Stimulated activated naive CD4-positive, alpha-beta T cell (primary cell): Measurements from ENCODE around the gene ROR2.

ENCODE experiments used
- DNase-seq, 6 experiments: peaks; one replicate each; lab custom pipeline; 2025; lab: John Stamatoyannopoulos, UW

Gene ROR2

DNA sequence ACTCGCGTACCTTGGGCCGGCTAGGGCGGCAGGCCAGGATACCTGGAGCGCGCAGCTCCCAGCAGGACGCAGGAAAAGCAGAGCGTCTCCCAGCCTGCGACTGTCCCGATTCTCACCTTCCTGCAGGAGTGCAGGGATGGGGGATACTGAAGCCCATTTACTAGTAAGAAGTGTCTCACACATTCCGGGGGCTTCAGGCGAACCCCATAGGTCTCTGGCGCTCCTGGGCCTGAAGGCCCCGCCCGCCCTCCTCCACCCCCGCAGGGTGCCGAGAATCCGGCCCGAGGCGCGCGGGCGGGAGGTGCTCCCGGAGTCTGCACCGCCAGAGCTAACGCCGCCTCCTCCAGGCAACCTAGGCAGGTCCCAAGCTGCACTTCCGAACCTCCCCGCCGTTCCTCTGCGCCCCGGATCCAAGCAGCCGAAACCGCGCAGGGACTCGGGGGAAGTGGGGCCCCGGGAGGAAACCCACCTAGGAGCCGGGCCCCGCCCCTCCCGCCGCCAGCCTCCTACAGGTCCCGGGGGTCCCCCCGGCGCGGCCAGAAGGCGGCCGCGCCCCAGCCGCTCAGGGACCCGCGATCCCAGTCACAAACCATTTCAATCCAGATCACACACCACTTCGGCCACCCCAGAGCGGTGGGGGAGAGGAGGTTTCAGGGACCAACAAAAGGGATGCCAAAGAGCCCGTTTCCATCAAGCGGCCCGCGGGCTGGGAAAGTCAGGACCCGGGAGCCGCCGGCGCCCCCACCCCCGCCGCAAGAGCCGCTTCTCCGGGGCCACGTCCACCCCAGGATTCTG, 1.2 kb downstream of the ROR2 start:
- no peak for DNase-seq

DNA sequence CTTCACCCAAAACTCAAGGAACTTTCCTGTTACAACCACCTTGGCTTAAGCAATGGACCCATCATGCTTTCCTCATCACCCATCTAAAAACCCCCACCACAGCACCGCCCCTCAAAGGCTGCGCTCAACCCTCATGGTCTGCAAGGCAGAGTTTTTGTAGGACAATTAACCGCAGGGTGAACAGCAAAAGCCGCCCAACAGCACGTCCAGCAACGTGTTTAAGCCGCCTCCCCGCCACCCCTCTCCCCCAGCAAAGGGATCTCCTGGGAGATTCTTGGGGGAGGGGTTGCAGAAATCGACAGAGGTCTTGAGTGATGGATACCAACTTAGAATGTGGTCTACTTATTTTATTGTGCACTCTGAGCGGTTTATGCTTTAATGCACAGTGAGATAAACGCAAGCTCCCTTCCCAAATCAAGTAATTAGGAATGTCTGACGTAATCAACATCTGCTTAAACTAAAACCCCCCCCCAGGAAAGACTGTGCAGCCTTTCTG, 1.9 kb downstream of the ROR2 start:
- DNase-seq, result no peak

DNA sequence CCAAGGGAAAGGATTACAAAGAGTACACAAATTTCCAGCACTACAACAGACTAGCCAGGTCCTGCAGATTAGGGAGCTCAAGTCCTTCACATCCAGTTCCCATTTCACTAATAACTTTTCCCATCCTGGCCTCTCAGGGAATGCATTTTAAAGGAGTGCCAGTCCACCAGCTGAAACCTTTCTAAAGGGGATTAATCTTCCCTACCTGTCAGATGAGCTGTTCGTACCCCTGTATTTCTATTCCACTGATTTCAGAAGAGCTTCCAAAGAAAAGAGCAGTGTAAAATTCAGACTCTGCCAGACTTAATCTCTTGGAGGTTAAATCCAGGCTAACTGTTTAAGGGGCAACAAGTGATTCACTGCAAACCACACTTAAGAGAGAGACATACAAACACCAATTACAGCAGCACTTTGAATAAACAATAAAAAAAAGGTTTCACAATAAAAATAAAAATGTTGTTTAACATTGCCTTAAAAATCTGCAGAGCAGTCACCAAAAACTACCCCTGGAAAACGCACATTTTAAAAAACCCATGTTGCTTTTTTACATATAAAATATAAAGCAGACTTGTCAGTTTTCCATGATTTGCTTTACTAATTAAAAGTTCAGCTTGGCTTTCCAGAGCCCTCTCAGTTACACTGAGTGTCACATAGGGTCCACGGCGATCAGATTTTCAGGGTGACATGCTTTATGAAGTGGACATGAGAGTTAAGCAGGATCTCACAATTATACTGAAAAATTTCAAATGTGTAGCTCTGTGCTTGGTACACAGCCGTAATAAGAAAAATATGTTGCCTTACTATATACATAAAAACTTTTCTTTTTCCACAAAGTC, 3.2 kb downstream of the ROR2 start:
- no peak for DNase-seq

DNA sequence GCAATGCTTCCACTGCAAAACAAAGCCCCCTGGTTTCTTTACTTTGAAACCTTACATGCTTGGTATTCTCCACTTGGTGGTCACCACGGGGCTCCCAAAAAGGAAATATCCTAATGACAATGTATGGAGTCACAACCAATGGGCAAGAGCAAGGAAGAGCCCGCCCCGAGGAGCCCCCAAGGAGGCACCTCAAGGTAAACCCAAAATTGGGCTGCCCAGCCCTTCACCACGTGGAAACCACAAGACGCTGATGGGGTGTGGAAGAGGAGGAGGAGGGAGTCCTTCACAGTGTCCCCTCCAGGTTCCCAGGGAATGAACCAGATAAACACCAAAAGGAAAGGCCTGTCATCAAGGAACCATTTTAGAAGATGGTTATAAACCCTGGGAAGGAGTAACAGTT, 3.8 kb downstream of the ROR2 start:
- DNase-seq, result no peak

DNA sequence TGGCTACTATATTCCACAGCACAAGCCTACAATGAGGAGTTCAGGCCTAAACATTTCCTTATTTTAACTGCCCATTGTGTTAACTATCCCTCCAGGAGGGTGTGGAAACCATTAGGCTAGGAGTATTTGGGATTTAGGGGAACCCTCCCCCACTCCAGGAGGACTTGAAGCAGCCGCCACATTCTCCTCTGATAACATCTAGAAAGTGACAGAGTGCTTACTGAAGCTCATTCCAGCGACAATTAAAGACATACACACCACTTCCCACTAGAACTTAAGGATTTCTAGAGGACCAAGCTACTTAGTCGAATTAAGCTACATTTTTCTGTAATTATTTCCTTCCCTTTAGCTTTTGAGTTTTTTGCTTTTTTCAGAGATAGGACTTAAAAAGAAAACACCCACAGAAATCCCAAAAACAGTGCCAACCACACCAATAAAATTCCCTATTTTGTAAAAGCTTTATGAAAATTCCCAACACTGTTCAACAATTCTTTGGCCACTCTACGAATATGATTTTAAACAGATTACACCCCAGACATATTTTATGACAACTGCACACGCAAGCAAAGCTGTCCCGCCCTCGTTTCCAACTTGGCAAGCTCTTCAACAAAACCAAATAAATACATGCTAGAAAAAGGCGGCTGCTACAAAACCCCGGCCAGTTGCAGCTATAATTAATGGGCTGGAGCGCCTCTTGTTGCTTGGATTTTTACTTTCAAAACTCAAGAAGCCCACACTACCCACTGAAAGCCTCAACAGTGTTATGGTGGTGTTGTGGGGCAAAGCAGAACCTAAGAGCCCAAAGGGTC, 4.5 kb downstream of the ROR2 start:
- DNase-seq, result no peak

DNA sequence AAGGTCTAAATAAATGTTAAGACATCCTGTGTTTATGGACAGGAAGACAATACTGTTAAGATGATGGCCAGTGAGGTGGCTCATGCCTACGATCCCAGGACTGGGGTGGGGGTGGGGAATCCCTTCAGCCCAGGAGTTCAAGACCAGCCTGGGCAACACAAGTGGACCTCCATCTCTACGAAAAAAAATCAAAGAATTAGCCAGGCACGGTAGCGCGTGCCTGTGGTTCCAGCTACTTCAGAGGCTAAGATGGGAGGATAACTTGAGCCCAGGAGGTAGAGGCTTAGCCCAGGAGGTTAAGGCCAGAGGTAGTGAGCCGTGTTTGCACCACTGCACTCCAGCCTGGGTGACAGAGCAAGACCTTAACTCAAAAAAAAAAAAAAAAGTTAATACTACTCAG, 5.3 kb downstream of the ROR2 start:
- DNase-seq, result no peak

DNA sequence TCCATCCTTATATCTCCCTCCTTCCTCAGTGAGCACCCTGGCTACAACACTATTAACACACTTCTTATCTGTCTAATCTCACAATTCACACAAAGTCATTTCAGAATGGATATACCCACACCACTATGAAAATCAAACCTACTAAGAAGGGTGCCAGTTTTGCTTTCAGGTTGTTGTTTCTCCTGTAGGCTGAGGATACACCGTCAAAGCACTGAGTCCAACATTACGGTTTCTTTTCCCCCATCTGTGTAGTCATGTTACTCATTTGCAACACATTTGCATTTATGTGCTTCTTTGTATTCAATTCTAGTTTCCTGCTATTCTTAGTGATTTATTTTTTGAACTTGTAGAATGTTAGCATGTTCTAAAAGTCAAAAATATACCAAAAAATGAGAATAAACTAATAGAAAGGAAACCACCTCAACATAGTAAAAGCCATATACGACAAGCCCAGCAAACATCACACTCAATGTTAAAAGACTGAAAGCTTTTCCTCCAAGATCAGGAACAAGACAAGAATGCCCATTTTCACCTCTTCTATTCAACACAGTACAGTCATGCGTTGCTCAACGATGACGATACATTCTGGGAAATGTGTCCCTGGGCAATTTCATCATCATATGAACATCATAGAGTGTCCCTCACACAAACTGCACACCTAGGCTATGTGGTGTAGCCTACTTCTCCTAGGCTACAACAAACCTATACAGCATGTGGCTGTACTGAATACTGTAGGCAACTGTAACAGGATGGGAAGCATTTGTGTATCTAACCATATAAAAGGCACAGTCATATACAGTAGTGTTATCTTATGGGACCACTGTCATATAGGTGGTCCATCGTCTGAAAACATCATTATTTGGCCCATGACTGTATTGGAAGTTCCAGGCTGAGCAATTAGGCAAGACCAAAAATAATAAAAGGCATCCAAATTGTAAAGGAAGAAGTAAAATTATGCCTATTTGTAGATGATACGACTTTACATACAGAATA, 6.3 kb downstream of the ROR2 start:
- no peak for DNase-seq

DNA sequence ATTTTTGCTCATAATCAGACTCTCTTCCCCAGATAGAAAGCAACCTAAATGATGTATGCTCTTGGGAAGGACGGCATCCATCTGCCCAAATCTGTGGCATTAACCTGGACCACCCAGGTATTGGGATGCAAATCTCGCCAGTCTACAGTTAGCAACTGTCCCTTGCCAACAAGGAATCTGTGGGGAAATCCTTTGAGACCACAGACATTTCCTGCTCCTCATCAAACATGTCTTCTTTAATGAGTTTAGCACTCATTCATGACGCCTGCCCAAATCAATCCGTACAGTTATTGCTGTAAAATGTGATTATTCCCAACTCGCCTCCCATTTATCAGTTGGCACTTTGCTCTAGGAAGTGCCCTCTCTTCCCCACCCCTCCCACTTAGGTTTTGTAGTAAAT, 7.8 kb downstream of the ROR2 start:
- no peak for DNase-seq

DNA sequence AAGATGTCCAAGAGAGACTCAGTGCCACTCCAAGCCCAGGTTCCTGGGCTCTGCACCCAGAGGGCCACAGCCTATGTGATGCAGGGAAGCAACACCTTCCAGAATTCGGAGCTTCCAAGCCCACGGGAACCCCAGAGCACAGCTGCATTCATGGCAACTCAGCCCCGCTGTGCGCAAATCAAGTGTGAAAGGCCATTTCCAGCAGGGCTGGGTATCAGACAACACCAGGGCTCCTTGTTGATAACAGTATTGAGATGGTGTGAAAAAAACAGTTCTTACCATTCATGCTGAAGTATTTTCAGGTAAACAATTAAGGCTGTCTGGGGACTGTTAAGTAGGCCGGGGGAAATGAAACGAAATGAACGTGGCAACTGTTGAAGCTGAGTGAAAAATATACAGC, 10.1 kb downstream of the ROR2 start:
- no peak for DNase-seq

DNA sequence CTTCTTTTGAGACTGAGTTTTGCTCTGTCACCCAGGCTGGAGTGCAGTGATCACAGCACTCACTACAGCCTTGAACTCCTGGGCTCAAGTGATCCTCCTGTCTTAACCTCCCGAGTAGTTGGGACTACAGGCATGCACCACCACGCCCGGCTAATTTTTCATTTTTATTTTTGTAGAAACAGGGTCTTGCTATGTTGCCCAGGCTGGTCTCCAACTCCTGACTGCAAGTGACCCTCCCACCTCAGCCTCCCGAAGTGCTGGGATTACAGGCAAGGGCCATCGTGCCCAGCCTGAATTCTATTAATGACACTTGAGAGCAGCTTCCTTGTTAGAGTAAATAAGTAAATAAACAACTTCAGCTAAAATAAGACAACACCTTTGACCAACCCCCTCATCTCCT, 12.3 kb downstream of the ROR2 start:
- DNase-seq, result no peak

DNA sequence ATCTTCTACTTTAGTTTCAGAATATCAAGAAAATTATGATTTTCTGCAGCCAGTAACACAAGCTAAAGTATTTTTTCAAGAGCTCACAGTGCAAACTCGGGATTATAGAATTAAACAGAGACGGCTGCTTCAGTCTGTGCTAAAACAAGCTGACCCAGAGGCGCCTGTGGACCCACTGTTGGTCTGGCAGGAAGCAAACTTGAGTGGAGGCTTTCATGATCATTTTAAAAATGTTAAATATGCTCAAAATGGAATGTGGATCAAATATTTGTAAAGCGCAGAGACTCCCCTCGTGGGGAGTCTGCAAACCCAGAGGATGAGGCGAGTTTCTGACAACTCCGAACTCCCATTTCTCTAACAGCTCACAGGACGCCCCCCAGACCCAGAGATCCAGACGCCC, 13.0 kb downstream of the ROR2 start:
- DNase-seq, result no peak

DNA sequence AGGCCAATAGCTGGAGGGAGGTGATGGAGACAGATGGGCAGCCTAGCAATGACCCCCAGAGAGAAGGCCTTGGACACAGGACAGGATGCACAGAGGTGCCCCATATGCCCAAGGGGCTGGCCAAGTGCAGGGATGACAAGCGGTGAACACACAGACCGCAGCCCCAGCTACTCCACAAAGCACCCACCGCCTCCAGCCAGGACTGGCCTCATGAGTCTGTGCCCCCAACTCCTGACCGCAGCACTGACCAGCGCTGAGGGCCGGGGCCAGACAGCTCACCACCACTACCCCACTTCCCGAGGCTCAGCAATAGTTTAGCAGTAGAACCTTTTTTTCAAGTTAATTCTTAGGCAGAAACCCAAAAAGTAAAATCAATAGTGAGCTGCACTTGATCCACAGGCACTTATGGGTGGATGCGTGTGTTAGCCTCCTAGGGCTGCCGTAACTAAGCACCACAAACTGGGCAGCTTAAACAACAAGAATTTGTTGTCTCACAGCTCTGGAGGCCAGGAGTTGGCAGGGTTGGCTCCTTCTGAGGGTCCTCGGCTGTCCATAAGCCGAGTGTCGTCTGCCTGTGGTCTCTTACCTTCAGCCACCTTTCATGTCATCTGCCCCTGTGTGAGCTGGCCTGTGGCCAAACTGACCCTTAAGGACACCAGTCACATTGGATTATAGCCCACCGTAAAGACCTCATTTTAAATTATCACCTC, 14.1 kb downstream of the ROR2 start:
- no peak for DNase-seq

DNA sequence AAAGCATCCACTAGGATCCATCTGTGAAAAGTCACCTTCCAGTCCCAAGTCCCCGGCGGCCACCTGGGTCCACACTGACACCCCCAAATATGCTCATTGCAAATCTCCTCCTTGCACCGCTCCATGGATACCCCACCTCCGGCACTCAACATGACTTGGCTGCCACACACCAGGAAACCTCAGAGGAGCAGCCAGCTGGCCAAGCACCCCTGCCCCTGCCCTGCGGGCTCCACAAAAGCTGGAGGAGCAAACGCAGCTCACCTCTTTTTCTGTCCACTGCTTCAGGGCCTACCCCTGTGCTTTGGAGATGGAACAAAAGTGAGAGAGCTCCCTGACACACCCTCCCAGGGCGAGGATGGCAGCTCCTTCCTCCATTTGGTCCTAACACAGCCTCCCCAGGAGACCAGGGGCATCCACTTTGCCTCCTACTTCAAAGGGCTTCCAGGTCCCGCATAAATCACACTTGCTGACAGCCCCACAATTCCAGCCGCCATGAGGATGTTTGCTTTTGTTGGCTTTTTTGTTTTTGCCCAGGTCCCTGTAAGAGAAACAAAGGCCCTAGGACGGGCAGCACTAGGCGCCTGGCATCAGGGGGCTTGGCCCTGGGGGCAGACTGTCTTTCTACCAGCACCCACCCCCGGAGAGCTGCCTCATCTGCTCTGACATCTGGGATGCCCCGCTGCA, 14.8 kb downstream of the ROR2 start:
- DNase-seq, result no peak

DNA sequence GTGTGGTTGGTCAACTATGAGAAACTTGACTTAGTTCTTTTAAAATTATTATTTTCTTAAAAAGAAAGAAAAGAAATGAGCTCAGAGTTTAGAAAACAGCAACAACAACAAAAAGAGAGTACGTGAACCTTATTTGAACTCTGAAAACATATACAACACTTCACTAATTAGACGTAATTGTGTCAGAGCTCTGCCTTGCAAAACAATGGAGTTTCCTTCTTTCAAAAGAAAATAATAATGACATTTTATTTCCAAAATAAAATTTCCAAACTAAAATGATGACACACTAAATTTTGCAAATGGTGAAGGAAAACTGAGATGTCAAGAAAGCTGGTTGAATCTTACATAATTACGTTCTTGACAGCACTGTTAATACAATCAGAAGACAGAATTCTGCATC, 15.4 kb downstream of the ROR2 start:
- no peak for DNase-seq

DNA sequence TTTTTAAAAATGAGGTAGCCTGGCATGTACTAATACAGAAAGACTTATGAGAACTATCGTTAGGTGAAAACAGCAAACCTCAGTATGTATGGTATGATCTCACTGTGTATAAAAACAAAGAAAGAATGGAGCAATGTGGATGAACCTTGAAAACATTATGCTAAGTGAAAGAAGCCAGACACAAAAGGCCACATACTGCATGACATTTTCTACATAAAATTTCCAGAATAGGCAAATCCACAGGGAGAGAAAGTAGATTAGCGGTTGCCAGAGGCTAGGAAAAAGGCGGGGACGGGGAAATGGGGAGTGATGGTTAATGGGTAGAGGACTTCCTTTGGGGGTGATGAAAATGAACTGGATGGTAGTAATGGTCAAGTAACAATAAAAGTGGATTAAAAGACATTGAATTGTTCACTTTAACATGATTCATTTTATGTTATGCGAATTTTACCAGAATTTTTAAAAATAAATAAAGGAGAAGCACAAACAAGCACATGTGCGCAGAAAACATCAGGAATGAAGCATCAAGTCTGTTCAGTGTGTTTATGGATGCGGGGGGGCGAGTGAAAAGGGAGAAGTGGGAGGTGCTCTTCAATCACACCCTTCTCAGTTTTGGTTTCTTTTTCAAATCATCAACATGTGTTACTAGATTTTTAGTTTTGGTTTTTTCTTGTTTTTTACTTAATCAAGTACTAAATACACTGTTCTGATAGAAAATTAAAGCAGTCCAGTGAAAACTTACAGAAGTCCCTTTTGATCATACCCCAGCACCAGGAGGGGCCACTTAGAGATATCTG, 16.3 kb downstream of the ROR2 start:
- DNase-seq, result no peak

DNA sequence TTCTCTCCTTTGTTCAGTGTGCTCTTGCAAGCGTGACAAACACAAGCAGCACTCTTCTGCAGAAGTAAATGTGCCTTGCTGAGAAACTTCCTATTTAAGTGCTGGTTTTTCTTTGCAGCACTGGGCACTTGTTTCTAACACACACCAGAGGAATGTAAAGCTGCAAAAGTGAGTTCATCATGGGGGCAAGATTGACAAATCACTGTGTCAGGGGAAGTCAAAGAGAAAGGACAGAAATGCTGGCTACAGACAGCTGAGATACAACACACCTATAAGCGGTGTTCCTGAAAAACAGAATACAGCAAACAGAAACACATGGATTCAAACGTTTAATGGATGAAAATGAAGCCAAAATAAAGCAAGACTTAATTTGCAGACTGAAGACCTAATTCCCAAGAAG, 19.6 kb downstream of the ROR2 start:
- DNase-seq, result no peak

DNA sequence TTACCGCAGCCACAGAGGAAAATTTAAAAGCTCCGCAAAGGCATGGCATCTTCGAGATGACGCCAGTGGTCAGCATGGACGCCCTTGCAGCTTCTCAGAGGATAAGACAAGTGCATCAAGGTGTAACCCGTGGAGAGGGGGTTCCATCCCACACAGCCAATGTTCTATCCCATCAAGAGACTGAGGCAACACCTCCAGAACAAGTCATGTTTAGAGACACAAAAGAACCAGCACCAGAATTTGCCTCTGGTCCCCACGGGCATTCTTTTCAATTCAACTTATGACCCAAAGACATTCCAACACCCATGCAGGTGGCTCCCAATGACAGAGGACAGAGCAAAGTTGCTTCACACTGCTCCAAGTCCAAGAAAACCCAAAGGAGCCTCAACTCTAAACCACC, 20.7 kb downstream of the ROR2 start:
- DNase-seq, result no peak

DNA sequence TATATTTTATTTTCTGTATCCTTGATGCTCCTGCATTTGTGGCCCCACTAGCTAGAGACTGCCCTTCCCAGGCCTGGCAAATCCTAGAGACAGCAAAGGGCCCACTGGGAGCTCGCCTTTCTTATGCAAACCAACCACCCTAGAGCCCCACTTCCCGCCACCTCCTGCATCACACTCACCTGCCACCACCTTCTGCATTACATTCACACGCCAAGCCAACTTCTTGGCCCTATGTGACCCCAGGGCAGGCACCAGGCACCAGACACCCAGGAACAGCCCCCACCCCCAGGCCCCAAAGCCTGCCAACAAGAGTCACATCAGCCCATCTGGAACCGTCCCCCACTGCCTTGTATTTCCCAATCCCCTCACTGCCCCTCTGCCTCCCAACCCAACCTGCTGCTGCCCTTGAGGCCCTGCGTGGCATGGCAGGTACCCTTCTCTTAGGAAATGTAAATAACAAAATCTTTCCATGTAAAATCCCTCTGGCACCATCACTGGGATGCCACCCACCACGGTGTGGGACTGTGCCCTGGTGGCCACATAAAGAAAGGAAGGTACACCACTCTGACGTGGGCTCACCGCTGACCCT, 22.0 kb downstream of the ROR2 start:
- DNase-seq, result no peak

DNA sequence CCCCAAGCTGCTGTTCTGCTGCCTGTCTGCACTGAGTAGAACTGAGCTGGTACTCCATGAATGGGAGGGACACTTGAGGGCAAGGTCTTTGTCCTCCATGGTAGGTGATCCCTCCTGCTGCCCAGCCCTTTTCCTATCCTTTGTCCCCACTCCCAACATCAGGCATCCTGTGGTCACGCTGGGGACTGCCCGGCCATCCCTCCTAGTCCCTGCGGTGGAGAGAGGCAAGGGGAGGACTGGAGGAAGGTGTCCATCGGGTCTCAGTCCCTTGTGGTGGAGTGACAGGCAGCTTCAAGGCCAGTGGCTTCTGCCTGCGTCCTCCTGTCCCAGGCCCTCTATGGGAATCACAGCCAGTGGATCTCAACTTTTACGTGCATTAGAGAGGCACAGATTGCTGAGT, 25.9 kb downstream of the ROR2 start:
- DNase-seq, result no peak
